K562 (cell line): ENCODE measurements around the gene CEL. TPM values are rescaled to one million over a fixed set of nuclear protein-coding genes. Genes with fewer than 3 reads are reported as not detected.

ENCODE experiments used
- BMI1 ChIP-seq: fragments of 150-350 bp; IDR thresholded peaks from 2 replicates; pipeline ENCODE4 v1.6.1; 2014; ENCODE audit warnings: low read length
- FOXJ2 ChIP-seq: fragments of 200-800 bp; sonication (Bioruptor generic); IDR thresholded peaks from 2 replicates; pipeline ENCODE4 v1.6.1; 2016; ENCODE audit warnings: missing genetic modification characterization, missing compliant biosample characterization
- SNRNP70 ChIP-seq: fragments of 200-400 bp; formaldehyde crosslinking; optimal IDR thresholded peaks from 2 replicates; pipeline ENCODE3; 2017; ENCODE audit warnings: low read depth, low read length
- ZC3H11A ChIP-seq: IDR thresholded peaks from 2 replicates; pipeline ENCODE4 v1.6.1; 2012; ENCODE audit warnings: low read depth, low read length, improper control_type of control experiment
- ZNF551 ChIP-seq: fragments of 250-450 bp; sonication (Bioruptor Pico); IDR thresholded peaks from 2 replicates; pipeline ENCODE4 v1.5.0; 2021; ENCODE audit warnings: mild to moderate bottlenecking, moderate library complexity
- ZSCAN32 ChIP-seq: fragments of 450-650 bp; formaldehyde crosslinking; IDR thresholded peaks from 2 replicates; pipeline ENCODE4 v1.4.0; 2020; ENCODE audit warnings: mild to moderate bottlenecking, moderate library complexity
- polyA plus RNA-seq, 8 experiments: library from polyadenylated mRNA; depleted of rRNA in 4 of 8; stranded (reverse) in 5 of 8; unstranded in 3 of 8; fragments of >200 nt; fragmentation: Nextera tagmentation in 2 of 8; fragmentation: Illumina TruSeq in 1 of 8; extraction: Ambion mirVana in 2 of 8; extraction: Trizol in 1 of 8; gene quantifications; 2 replicates each; pipeline versions ENCODE4 v1.2.1 to v1.2.3, GENCODE V29; 2011 to 2014; ENCODE audit warnings: inconsistent platforms in 1 of 8, missing spikeins in 1 of 8
- total RNA-seq, 7 experiments: library from RNA; depleted of rRNA in 6 of 7; stranded (reverse); fragments of >200 nt in 6 of 7; fragmentation: Illumina TruSeq in 2 of 7; extraction: Trizol in 2 of 7; gene quantifications; 2 replicates each; pipeline versions ENCODE4 v1.2.1 to v1.2.3, GENCODE V29; 2011 to 2021; ENCODE audit warnings: low replicate concordance in 1 of 7
- TF ChIP-seq, protein P1 (sequence below): fragments of 200-600 bp; sonication (generic); IDR thresholded peaks from one replicate; pipeline ENCODE4 v1.6.1; 2012; ENCODE audit warnings: mild to moderate bottlenecking, low read depth, low read length, inconsistent platforms
- TF ChIP-seq, protein P2 (sequence below): fragments of 200-400 bp; formaldehyde crosslinking; IDR thresholded peaks from 2 replicates; pipeline ENCODE4 v1.6.1; 2017; ENCODE audit warnings: mild to moderate bottlenecking, low read depth, low read length, moderate library complexity
- TF ChIP-seq, protein P3 (sequence below): fragments of 250-450 bp; sonication (Bioruptor Pico); IDR thresholded peaks from 2 replicates; pipeline ENCODE4 v1.8.0; 2021; ENCODE audit warnings: mild to moderate bottlenecking, moderate library complexity

Gene CEL
- total and polyA plus RNA-seq, 9 of the 15 experiments (the other 6 are each of a cell fraction or from before 2014, with no cell fraction given) = 0.09 to 3.0 (median 0.51) TPM; not detected in 2

DNA sequence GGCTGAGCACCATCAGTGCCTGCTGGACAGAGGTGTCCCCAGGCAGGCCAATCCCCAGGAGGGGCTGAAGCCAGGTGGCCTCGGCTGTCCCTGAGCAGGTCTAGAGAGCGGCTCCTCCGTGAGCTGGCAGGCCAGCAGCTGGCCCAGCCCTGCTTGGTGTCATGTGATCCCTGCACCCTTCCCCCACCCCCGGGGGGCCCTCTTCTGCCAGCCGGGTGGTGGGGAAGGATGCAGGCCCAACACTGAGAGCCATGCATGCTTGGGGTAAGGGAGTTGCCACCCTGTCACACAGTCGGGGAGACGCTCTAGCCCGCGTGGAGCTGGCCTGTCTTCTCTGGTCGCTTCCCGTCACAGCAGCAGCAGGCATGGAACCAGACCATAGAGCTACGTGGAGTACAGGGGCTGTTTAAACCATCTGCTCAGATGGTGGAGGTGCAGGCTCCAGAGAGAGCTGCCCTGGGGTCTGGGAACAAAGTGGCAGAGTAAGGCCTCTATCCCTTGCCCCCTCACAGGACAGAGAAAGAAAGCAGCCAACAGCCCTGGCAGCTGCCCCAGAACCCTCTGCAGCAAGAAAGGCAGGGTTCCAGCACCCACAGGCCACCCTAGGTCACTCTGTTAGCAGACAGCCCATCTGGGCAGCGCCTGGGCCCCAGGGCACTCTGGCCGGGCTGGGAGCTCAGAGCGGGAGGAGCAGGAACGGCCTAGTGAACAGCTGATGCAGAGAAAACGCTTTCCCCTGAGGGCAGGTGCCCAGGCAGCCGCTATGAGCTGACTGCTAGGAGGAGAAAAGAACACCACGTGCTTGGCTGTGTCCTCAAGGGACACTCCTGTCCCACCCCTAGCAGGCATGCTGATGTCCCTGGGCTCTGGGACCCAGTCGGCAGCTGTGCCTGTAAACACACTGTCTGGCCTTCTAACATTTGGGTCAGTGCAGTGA lies 52.4 kb downstream of the CEL start (continued):
- TF ChIP-seq, protein P1, sequence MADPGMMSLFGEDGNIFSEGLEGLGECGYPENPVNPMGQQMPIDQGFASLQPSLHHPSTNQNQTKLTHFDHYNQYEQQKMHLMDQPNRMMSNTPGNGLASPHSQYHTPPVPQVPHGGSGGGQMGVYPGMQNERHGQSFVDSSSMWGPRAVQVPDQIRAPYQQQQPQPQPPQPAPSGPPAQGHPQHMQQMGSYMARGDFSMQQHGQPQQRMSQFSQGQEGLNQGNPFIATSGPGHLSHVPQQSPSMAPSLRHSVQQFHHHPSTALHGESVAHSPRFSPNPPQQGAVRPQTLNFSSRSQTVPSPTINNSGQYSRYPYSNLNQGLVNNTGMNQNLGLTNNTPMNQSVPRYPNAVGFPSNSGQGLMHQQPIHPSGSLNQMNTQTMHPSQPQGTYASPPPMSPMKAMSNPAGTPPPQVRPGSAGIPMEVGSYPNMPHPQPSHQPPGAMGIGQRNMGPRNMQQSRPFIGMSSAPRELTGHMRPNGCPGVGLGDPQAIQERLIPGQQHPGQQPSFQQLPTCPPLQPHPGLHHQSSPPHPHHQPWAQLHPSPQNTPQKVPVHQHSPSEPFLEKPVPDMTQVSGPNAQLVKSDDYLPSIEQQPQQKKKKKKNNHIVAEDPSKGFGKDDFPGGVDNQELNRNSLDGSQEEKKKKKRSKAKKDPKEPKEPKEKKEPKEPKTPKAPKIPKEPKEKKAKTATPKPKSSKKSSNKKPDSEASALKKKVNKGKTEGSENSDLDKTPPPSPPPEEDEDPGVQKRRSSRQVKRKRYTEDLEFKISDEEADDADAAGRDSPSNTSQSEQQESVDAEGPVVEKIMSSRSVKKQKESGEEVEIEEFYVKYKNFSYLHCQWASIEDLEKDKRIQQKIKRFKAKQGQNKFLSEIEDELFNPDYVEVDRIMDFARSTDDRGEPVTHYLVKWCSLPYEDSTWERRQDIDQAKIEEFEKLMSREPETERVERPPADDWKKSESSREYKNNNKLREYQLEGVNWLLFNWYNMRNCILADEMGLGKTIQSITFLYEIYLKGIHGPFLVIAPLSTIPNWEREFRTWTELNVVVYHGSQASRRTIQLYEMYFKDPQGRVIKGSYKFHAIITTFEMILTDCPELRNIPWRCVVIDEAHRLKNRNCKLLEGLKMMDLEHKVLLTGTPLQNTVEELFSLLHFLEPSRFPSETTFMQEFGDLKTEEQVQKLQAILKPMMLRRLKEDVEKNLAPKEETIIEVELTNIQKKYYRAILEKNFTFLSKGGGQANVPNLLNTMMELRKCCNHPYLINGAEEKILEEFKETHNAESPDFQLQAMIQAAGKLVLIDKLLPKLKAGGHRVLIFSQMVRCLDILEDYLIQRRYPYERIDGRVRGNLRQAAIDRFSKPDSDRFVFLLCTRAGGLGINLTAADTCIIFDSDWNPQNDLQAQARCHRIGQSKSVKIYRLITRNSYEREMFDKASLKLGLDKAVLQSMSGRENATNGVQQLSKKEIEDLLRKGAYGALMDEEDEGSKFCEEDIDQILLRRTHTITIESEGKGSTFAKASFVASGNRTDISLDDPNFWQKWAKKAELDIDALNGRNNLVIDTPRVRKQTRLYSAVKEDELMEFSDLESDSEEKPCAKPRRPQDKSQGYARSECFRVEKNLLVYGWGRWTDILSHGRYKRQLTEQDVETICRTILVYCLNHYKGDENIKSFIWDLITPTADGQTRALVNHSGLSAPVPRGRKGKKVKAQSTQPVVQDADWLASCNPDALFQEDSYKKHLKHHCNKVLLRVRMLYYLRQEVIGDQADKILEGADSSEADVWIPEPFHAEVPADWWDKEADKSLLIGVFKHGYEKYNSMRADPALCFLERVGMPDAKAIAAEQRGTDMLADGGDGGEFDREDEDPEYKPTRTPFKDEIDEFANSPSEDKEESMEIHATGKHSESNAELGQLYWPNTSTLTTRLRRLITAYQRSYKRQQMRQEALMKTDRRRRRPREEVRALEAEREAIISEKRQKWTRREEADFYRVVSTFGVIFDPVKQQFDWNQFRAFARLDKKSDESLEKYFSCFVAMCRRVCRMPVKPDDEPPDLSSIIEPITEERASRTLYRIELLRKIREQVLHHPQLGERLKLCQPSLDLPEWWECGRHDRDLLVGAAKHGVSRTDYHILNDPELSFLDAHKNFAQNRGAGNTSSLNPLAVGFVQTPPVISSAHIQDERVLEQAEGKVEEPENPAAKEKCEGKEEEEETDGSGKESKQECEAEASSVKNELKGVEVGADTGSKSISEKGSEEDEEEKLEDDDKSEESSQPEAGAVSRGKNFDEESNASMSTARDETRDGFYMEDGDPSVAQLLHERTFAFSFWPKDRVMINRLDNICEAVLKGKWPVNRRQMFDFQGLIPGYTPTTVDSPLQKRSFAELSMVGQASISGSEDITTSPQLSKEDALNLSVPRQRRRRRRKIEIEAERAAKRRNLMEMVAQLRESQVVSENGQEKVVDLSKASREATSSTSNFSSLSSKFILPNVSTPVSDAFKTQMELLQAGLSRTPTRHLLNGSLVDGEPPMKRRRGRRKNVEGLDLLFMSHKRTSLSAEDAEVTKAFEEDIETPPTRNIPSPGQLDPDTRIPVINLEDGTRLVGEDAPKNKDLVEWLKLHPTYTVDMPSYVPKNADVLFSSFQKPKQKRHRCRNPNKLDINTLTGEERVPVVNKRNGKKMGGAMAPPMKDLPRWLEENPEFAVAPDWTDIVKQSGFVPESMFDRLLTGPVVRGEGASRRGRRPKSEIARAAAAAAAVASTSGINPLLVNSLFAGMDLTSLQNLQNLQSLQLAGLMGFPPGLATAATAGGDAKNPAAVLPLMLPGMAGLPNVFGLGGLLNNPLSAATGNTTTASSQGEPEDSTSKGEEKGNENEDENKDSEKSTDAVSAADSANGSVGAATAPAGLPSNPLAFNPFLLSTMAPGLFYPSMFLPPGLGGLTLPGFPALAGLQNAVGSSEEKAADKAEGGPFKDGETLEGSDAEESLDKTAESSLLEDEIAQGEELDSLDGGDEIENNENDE = no peak
- TF ChIP-seq, protein P2, sequence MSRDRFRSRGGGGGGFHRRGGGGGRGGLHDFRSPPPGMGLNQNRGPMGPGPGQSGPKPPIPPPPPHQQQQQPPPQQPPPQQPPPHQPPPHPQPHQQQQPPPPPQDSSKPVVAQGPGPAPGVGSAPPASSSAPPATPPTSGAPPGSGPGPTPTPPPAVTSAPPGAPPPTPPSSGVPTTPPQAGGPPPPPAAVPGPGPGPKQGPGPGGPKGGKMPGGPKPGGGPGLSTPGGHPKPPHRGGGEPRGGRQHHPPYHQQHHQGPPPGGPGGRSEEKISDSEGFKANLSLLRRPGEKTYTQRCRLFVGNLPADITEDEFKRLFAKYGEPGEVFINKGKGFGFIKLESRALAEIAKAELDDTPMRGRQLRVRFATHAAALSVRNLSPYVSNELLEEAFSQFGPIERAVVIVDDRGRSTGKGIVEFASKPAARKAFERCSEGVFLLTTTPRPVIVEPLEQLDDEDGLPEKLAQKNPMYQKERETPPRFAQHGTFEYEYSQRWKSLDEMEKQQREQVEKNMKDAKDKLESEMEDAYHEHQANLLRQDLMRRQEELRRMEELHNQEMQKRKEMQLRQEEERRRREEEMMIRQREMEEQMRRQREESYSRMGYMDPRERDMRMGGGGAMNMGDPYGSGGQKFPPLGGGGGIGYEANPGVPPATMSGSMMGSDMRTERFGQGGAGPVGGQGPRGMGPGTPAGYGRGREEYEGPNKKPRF = no peak
- TF ChIP-seq SNRNP70 (no peak), FOXJ2 (tag) (no peak), ZSCAN32 (CRISPR knock-in tag) (no peak), ZC3H11A (no peak), ZNF551 (CRISPR knock-in tag) (no peak), BMI1 (no peak)
- TF ChIP-seq, protein P3, sequence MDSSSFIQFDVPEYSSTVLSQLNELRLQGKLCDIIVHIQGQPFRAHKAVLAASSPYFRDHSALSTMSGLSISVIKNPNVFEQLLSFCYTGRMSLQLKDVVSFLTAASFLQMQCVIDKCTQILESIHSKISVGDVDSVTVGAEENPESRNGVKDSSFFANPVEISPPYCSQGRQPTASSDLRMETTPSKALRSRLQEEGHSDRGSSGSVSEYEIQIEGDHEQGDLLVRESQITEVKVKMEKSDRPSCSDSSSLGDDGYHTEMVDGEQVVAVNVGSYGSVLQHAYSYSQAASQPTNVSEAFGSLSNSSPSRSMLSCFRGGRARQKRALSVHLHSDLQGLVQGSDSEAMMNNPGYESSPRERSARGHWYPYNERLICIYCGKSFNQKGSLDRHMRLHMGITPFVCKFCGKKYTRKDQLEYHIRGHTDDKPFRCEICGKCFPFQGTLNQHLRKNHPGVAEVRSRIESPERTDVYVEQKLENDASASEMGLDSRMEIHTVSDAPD (CRISPR knock-in tag) = no peak
